GM19351 (cell line): ENCODE measurements around the gene UXS1.
A peak's percentile ranks its signal among the peaks of the same experiment; 100 is the strongest.
"Not testable (repeated sequence)": the region's sequence is repeated elsewhere in the genome, so short reads cannot be mapped to it uniquely, and the experiment has no call there.

Experiments used
- ATAC-seq: cut with Tn5 transposase; IDR thresholded peaks from one replicate; pipeline ENCODE4 v1.9.1; 2021; ENCODE audit warnings: mild to moderate bottlenecking, moderate library complexity; ENCODE audit not compliant: unreplicated experiment

Gene UXS1

DNA sequence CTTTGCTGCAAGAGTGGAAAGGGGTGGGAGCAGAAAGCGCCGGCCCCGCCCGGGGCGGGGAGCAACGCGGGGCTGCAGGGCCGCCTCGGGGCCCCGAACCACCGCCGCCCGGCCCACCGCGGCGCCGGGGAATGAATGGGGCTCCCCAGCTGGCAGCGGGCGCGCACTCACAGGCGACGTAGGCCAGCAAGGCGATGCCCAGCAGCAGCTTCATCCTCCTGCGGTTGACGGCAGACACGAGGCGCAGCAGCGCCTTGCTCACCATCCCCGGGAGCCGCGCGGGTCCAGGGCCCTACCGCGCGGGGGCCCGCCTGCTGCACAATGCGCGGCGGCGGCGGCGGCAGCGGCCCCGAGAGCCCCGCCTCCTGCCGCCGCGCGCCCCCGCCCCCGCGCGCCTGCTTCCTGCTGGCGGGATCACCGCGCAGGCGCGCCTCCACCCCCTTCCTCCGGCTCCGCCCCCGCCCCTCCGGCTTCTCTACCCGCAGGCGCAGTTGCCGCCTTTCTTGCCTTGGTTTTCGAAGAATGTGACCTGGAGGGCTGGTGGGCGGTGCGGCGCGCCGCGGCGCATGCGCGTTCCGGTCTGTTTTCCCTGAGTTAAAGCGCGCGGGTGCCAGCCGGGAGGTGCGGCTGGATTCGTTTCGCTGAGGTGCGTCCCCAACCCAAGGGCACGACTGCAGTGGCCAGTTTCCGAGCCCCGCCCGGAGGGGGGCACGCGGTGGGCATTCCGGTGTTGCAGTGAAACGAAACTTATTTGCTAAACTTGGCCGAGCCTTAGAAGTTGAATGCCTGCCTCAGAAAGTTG, at the start of gene UXS1:
UXS1 (minus strand) TSS at position 325 of the 802 bp plus-strand sequence; CDS start at position 265, 60 bp downstream.
- peak; percentile 60 for ATAC-seq

GRCh38 chr2:106239491-106239890, 45.4 kb upstream of the UXS1 start:
- ATAC-seq: not testable (repeated sequence)

DNA sequence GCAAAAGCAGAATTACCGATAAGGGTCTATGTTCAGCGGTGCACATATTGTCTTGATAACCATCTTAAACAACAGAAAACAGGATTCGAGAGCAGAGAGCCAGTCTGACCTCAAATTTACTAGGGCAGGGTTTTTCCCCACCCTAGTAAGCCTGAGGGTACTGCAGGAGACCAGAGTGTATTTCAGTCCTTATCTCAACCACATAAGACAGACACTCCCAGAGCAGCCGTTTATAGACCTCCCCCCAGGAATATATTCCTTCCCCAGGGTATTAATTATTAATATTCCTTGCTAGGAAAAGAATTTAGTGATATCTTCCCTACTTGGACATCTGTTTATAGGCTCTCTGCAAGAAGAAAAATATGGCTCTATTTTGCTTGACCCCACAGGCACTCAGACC, 41.3 kb upstream of the UXS1 start:
- not testable (repeated sequence) for ATAC-seq

GRCh38 chr2:106233350-106233706, 39.2 kb upstream of the UXS1 start:
- ATAC-seq: no peak

DNA sequence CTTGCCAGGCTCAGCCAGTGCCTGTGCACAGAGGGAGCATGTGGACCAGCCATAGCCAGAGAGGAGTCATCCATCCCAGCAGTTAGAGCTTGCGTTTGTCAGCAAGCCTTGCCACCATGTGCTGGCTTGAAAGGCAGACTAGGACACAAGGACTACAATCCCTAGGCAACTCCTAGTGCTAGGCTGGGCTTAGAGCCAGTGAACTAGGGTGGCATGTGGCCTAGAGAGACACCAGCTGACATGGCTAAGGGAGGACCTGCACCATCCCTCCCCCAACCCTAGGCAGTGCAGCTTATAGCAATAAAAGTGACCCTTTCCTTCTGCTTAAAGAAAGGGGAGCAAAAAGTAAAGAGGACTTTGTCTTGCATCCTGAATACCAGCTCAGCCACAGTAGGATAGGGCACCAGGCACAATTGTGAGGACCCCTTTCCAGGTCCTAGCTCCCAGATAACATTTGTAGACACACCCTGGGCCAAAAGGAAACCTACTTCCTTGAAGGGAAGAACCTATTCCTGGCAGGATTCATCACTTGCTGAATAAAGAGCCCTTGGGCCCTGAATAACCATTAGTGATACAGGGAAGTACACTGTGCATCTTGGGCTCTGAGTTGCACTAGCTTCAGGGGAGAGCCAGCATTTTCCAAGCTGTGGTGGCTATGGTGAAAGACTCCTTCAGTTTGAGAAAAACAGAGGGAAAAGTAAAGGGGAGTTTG, 38.7 kb upstream of the UXS1 start:
- ATAC-seq: no peak

DNA sequence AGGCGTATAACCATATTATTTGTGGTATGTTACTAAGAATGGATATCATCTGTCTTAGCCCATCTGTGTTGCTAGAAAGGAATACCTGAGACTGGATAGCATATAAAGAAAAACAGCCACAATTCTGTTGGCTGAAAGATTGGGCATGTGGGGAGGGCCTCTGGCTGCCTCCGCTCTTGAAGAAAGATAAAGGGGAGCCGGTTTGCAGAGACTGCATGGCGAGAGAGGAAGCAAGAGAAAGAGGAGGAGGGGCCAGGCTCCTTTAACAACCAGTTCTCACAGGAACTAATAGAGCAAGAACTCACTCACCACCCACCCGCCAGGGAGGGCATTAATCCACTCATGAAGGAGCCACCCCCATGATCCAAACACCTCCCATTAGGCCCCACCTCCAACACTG, 29.2 kb upstream of the UXS1 start:
- ATAC-seq: no peak

- ATAC-seq: not testable (repeated sequence)
Measured at GRCh38 chr2:106222057-106222456, 28.0 kb upstream of the UXS1 start.

DNA sequence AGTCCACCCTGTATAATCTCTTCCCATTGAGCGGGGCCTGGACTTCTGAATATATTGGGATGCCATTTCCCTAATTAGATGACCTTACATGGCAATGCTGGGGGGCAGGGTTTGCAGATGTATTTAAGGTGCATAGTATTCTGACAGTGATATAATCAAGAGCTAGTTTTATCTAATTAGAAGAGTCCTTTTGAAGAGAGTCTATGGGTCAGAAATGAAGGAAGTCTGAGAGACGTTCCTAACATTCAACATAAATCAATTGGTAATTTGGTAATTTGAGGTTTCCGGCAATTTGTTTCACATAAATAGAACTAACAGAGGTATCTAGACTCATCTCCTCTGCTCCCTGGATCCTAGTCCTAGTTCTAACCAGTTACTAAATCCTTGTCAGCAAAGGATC, 25.7 kb upstream of the UXS1 start:
- ATAC-seq: no peak

GRCh38 chr2:106219157-106219556, 25.1 kb upstream of the UXS1 start:
- ATAC-seq: not testable (repeated sequence)

DNA sequence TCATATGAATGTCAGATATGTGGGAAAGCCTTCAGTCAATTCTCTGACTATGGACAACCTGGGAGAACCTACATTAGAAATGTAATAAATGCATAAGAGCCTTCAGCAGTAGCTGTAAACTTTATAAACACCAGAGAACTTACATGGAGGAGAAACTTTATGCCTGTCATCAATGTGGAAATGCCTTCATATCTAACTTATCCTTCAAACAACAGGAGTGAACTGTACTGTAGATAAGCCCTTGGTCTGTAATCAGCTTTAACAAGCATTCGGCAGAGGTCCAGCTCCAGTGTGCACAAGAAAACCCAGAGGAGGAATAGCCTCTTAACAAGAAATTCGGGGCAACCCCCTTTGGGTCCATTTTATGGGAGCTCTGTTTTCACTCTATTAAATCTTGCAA, 14.8 kb upstream of the UXS1 start:
- ATAC-seq: no peak

DNA sequence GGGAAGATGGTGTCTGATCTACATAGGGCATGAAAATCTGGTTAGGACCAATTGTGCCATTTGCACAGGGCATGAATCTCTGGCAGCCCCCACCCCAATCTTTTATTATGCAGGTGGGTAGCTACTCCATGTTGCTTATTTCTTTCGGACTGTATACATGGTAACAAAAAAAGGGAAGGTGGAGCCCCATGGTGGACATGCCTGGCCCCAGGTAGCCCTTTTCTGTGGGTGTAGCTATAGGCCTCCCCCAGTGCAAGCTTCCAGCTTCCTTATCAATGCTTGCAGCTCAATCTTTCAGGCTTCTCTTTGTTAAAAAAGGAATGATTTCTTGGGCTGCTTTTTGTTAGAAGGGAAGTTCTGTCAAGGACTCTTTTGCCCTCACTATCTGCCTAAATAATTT, 14.3 kb upstream of the UXS1 start:
- ATAC-seq: no peak

- ATAC-seq: no peak
Measured at GRCh38 chr2:106207246-106207645, 13.1 kb upstream of the UXS1 start.

DNA sequence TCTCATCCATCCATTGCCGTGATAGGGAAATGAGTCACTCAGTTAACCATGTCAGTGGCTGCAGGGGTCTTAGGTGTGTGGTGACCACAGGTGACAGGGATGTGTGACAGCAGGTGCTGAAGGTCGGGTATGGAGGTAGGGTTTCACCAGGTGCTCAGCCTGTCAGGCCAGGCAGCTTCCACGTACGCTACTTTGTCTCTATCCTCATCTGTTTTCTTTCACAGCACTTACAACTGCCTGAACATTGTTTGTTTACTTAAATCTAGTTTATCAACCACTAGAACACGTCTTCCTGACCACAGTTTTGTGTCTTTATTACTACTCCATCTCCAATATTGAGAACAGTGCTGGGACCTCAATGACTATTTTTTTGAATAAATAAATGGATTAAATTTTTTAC, 11.4 kb upstream of the UXS1 start:
- no peak for ATAC-seq

DNA sequence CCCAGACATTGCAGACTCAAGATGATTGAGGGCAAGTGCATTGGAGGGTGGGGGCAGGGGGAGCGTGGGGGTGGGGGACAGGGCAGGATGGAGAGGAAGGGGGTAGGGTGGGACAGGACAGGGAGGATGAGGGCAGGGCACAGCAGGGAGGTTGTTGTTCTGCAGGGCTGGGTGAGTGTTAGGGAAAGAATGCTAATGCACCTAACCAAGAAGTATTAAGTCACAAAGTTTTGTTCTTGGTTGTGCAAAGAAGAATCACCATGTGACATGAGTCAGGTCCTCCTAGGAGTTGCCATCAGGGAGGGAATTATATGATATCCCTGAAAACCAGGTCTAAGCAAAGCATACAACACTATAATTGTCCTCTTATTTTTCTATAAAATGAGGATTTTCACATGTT, 10.4 kb upstream of the UXS1 start:
- not testable (repeated sequence) for ATAC-seq

- ATAC-seq: no peak
Measured at GRCh38 chr2:106201661-106202060, 7.6 kb upstream of the UXS1 start.

DNA sequence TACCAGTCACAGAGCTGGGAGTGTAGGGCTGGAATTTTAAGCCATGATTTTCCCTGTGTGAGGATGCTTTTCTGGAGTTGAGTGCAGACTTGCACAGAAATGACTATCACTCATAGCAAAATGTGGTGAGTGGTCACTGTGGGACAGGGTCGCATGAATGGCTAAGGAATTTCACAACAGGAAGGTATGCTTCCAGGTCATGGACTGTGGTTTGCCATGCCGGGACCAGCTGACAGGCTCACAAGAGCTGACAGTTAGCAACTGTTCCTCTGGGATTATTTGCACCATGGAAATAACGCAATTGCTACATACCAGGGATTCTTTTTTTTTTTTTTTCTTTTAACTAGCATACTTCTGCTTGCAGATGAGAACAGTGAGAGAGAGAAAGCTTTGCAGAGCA, 3.8 kb upstream of the UXS1 start:
- ATAC-seq: no peak

DNA sequence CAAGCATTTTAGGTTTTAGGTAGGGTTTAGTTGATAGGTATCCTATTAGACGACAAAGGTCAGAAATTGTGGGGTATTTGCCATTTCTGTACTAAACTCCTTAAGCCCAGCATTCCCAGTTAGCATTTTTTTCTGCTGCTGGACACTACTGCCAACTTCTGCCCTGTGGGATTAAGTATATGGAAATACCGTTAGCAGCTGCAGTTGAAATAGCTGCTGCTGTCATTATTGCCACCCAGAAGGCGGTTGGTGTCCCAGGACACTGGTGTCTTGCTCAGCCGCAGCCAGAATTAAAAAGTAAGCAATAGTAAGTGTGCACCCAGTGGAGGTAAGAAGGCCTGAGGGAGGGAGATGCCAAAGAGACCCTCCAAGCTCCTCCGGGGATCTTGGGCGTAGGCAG, 1.9 kb upstream of the UXS1 start:
- no peak for ATAC-seq

GRCh38 chr2:106195456-106195855, 1.4 kb upstream of the UXS1 start:
- ATAC-seq: no peak

- no peak for ATAC-seq
Measured at GRCh38 chr2:106193690-106193976, 468 bp downstream of the UXS1 start.

DNA sequence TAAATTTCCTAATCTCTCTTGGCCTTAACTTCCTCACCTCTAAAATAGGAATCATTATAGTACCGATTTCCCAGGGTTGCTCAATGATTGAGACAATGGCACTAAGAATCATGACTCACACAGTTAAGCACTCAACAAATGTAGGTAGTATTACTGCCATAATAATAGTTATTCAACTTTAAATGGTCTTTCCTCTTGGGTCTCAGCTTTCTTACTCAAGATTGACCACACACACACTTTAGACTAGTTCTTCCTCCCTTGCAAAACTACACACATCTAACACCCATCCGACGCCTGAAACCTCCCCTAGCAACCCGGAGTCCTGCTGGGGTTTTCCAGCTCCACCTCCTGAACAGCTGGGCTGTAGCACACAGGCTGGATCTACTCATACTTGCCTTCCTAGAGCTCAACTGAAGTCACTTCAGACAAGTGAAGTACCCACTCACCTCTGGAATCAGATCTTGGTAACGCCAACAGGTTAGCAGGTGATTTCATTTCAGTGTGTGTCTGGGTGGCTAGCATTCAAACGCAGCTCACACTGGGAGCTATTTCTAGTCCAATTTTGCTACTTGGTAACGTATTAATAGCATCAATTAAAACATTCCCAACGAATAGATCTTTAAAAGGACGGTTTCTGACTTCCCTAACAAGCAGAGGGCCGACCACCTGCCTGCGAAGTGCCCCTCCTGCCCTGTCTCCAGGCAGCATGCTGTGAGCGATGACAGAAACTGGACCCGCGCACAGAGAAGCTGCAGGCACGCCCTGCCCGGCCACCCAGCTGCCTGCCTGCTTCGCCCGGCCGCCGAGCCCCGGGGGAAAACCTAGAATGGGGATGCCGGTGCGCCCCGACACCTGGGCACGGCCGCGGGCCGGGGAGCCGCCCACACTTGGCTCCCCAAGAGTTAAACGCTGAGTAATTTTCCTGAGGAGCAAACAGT, 1.1 kb downstream of the UXS1 start:
- peak; percentile 41 for ATAC-seq

DNA sequence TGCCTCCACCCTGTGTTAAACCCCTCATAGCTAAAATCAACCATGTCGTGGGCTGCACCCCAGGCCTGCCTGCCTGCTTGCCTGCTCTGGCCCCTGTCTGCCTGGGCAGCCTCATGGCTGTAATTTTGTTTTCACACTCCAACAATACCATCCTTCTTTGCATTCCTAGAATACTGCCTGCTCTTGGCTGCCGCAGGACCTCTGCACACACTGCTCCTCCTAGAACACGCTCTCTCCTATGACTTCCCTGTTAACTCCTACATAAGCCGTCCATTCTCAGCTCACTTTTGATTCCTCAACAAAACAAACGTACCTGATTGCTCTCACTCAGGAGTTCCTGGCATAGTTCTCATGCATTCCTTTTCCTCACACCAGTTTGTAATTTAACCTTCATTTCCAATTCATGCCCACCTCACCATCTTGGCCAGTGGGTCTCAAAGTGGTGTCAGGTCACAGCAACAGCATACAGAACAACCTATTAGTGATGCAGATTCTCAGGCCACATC, 2.5 kb downstream of the UXS1 start:
- ATAC-seq: no peak
